Tongue (tissue), 2 donors: ENCODE measurements around the gene A3GALT2. TPM values are rescaled to one million over a fixed set of nuclear protein-coding genes. Genes with fewer than 3 reads are reported as not detected.

Source experiments
- DNase-seq: peaks from one replicate; pipeline ENCODE4 v3.0.0-alpha.2; 2015
- total RNA-seq: library from RNA; depleted of rRNA; stranded (reverse); fragments of >200 nt; gene quantifications from one replicate; pipeline ENCODE4 v1.2.3, GENCODE V29; 2014

The A3GALT2 gene
- total RNA-seq, 1 donor from 2014 or later = not detected

- no peak for DNase-seq
Observed at GRCh38 chr1:33350611-33351280, 29.8 kb upstream of the A3GALT2 start.

DNA sequence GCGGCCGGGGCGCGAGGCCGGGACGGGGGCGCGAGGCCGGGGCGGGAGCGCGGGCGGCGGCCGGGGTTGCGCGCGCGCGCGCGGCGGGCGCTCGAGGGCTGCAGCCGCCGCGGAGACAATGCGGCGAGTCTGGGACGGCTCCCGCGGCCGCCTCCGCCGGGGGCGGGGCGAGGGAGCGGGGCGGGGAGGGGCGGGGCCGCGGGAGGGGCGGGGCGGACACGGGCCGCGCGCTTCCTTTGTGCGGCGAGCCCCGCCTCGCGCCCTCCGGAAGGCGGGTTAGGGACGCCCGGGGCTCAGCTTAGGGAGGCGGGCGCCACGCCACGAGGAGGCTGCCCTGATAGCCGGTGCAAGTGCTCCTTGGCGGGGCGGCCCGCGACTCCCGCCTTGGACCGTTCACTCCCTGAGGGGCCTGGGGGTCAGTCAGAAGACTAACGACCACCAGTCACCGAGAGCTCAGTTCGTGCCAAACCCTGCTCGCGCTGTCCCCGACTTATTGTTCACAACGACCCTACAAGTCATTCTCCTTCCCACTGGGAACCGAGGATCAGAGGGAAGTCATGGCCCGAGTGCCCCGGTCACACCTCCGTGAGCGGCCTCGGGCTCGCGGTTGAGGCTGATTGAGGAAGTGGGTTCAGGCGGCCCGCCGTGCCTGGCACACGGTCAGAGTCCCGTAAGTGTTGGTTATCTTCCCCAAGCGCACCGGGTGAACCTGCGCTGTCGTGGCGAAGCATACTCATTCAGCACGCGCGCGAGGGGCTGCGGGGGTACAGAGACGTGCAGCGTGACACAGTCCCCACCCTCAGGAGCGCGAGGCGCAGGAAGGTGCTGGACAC lies 29.1 kb upstream of the A3GALT2 start:
- DNase-seq = peak; percentile 93

GRCh38 chr1:33349081-33349759 lies 28.3 kb upstream of the A3GALT2 start:
- peak; percentile 54 for DNase-seq

- DNase-seq = peak; percentile 38
Observed at GRCh38 chr1:33348676-33349080, 27.8 kb upstream of the A3GALT2 start.

DNA sequence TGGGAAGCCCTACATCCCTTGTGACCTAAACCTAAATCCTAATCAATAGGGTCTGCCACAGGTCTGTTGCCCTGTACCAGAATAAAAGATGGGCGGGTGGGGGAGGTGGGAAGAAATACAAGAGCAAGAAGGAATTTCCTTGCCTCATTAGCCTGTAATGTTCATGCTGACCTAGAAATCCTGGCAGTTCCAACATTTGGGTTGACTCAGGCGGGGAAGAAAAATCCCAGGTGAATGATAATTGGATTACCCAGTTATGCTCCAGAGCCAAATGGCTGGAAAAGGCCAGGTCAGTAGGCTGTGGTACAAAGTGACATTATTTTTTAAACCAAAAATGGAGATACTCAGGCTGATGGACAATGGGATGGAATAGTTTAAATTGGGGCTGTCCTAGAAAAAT lies 27.3 kb upstream of the A3GALT2 start:
- no peak for DNase-seq

DNA sequence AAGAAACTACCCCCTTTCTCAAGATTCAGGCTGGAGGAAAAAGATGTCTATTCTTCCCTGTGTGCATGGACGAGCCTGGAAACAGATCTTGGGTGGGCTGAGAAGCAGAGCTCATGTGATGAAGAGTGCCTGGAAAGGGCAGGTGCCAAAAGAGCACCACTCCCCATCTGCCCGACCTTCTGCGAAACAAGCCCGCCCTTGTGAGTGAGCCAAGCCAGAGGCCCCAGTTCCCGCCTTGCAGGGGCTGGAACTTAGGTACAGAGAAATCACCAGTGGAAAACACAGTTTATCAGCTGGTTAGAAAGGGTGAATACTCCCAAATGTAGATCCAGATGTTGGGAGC lies 26.7 kb upstream of the A3GALT2 start:
- peak; percentile 81 for DNase-seq

GRCh38 chr1:33346927-33347649 lies 26.2 kb upstream of the A3GALT2 start:
- DNase-seq = peak; percentile 36

DNA sequence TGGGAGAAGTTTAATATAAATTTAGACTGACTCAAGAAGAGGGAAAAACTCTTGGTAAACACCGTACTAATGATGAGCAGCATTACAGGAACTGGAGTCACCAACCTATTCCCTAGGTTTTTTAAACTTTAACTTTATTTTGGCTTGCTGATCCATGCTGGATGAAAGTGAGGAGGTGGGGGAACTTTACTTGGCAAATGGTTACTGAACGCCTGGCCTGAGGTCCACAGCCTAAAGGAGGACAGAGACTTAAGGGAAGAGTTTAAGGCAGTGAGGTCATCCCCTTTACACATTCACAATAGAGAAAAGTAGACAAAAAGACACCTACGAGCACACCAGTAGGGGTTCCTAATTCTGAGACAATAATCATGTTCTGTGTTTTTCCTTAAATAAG lies 25.6 kb upstream of the A3GALT2 start:
- DNase-seq = no peak

DNA sequence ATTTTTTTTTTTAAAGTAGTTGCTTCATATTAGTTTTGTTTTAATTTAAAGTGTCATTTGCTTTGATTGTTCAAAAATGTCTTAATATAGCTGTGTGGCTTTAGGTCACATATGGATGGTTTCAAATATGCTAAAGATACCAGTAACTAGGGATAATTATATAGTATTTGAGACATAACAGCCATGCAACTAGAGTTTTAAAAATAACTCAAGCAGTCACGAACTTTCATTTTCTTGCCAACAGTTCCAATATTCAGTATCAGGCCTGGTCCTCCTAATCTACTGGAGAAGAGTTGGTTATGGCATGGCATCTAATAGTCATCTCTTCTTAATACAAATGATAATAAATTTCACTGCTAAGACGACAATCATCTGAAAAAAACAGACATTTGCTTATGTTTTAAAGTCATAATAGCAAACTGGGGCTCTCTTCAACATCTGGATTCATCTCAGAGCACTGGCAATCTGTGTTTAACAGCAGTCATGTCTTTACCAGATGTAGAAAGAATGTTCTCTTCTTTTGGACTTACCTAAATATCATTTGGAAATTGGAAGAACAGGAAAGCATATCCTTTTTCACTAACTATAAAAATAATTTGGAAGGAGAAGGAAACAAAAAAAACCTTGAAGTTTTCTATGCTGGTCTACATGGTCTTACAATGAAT lies 24.1 kb upstream of the A3GALT2 start:
- DNase-seq = no peak

- no peak for DNase-seq
Observed at GRCh38 chr1:33343539-33343938, 22.6 kb upstream of the A3GALT2 start.

DNA sequence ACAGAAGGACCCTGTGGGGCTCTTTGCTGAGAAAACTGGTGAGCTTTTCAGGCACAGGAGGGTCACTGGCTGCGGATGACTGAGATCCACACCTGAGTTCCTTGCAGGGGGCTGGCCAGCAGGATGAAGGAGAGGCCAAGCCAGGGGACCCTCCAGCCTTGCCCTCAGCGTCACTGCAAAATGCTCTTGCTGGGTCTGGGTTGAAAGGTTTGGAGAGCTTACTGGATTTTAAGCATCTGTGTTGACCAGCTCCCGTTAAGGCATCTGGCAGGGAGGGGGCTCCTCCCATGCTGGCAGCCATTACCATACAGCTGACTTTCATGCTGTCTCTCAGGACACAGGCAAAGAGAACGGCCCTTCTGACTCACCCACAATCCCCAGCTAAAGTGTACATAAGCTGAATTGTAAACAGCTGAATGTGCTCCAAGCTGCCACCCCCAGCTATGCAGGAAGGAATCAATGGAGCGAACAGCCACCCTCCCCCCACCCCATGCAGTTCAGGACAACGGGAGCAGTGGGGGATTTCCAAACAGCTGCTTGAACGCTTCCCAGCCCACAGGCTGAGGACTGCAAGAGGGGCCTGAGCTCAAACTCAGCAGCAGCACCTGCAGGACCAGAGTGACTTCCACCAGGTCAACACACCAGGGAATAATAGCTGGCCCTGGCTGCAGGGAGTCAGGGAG lies 21.3 kb upstream of the A3GALT2 start:
- peak; percentile 94 for DNase-seq

- no peak for DNase-seq
Observed at GRCh38 chr1:33341190-33341589, 20.3 kb upstream of the A3GALT2 start.

DNA sequence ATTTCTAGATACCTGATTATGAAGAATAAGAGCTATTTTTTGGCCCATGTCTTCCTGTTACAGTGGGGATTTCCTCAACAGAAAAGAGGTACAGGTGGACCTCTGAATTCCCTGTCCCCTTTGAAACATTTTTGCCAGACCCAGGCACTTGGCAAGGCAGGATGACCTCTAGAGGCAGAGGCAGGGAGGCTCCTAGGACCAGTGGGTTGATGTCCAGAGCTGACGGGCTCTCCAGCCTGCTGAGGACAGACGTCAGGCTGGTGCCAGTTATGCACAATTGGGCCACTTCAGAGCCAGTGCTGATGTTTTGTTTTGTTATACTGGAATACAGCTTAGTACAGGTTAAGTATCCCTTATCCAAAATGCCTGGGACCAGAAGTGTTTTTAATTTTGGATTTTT lies 18.5 kb upstream of the A3GALT2 start:
- no peak for DNase-seq

- DNase-seq = peak; percentile 57
Observed at GRCh38 chr1:33338440-33339211, 17.7 kb upstream of the A3GALT2 start.

DNA sequence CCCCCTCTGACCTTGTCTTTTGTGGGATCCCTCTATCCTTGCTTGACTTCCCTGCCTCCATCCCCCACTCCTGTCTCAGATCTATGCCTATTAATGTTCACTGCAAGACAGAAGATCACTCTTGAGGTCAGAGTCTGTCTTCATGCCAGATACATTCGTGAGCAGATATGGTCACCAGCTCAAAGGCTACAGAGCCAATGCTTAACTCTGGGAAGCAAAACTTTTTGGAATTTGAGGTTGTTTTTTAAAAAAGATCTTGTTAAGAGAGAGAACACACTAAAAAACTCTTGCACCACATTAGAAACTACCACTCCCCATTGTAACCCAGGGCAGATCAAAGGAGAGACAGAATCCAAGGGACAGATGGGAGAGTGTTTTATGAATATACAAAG lies 17.1 kb upstream of the A3GALT2 start:
- DNase-seq = no peak

DNA sequence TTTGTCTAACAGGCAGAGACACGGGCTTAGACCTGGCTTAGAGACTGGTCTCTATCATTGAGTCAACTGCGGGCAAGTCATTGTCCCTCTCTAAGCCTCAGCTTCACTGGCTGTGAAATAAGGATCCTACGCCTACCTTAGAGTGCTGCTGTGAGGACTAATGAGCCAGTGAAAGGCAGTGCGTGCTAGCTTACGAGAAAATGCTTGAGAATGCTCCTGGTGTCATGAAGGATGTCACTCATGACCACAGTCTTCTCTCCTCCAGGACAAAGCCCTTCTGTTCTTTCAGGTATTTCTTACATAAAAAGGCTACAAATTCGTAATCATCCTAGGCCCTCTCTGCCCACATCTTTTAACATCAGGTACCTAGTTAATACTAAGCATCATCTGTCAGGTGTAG lies 16.5 kb upstream of the A3GALT2 start:
- no peak for DNase-seq

GRCh38 chr1:33336580-33336979 lies 15.7 kb upstream of the A3GALT2 start:
- no peak for DNase-seq

GRCh38 chr1:33335020-33335419 lies 14.1 kb upstream of the A3GALT2 start:
- no peak for DNase-seq

GRCh38 chr1:33334081-33334552 lies 13.2 kb upstream of the A3GALT2 start:
- no peak for DNase-seq

DNA sequence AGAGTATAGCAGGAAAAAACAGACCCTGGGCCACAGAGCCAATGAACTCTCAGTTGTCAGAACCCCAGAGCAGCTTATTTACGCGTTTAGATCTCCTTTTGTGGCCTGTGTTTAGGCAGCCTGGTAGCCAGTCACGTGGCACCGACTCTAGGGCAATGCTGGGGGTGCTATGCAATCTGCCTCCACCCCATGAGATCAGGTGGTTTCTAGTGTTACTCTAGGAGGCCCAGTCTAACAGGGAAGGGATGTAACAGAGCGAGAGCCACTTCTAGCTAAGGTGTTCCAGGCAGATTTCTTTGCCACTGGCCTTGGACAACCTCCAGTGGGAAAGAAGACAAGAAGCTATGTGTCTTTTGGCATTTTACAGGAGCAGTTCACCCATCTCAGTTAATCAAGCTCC lies 12.0 kb upstream of the A3GALT2 start:
- DNase-seq = no peak

- no peak for DNase-seq
Observed at GRCh38 chr1:33332357-33332789, 11.5 kb upstream of the A3GALT2 start.
